Stimulated activated CD4-positive, alpha-beta T cell treated with anti-CD3 and anti-CD28 coated beads, TNF-alpha, amount 100 ng/mL, for 4 hours (primary cell): ENCODE data around the gene NUP210L.
"Not testable (repeated sequence)": the region's sequence is repeated elsewhere in the genome, so short reads cannot be mapped to it uniquely, and the experiment has no call there.

Experiments used
- DNase-seq, 3 experiments: peaks; one replicate each; pipeline ENCODE4 v3.0.0-alpha.2; 2020; ENCODE audit warnings: low read depth in 3 of 3

NUP210L gene

DNA sequence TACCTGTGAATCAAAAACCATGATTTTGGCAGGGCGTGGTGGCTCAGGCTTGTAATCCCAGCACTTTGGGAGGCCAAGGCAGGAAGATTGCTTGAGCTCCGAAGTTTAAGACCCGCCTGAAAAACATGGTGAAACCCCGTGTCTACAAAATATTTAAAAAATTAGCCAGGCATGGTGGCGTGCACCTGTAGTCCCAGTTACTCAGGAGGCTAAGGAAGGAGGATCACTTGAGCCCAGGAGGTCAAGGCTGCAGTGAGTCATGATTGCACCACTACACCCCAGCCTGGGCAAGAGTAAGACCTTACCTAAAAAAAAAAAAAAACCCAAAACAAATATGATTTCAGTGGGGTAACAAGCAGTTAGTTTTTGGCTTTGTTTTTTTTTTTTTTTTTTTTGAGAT lies 54.7 kb downstream of the NUP210L start:
- DNase-seq = not testable (repeated sequence)

- DNase-seq = no peak
These were observed 57.0 kb downstream of the NUP210L start for GRCh38 chr1:154097873-154098272.

DNA sequence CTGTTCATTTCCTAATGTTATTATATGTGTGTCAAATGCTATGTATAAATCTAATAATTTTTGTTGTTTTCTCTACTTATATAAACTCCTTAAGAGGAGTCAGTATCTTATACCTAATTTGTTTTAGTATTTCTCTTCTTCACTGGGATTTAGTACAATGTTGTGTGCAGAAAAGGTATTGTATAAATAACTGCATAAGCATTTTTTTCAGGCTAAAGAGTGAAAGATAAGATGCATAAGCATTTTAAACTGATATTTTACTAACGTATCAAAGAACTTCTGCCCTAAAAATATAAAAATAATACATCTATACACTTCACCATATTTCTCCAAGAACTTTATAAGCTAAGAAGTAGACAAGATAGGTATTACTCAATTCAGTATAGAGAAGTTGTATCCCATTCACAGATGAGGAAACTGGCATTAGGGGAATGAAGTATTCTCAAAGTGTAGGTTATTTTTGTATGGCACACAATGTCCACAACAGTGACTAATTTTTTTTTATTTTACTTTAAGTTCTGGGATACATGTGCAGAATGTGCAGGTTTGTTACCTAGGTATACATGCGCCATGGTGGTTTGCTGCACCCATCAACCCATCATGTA lies 59.3 kb downstream of the NUP210L start:
- DNase-seq = no peak

- no peak for DNase-seq
These were observed 60.5 kb downstream of the NUP210L start for GRCh38 chr1:154094411-154094810.

DNA sequence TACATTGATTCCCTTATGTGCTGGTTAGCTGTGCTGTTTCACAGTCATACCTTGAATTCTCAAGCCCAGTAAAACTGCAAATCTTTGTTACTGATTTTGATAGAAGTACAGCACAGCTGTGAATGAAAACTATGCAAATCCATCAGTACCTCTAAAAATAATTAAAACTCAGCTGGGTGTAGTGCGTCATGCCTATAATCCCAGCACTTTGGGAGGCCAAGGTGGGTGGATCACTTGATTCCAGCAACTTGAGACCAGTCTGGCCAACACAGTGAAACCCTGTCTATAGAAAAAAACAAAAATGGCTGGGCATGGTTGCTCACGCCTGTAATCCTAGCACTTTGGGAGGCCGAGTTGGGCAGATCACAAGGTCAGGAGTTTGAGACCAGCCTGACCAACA lies 61.2 kb downstream of the NUP210L start:
- no peak for DNase-seq

GRCh38 chr1:154091706-154092105 lies 63.2 kb downstream of the NUP210L start:
- DNase-seq = no peak

DNA sequence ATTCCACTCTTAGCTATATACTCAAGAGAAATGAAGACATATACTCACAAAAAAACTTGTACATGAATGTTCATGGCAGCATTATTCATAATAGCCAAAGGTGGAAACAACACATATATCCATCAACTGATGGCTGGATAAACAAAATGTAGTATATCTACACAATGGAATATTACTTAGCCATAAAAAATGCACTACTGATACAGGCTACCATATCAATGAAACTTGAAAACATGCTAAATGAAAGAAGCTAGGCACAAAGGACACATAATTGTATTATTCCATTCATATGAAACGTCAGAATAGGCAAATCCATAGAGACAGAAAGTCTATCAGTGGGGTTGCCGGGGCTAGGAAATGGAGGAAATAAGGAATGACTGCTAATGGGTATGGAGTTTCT lies 67.3 kb downstream of the NUP210L start:
- no peak for DNase-seq

- DNase-seq = not testable (repeated sequence)
These were observed 71.8 kb downstream of the NUP210L start for GRCh38 chr1:154083057-154083456.

GRCh38 chr1:154081386-154082126 lies 73.3 kb downstream of the NUP210L start:
- no peak for DNase-seq

DNA sequence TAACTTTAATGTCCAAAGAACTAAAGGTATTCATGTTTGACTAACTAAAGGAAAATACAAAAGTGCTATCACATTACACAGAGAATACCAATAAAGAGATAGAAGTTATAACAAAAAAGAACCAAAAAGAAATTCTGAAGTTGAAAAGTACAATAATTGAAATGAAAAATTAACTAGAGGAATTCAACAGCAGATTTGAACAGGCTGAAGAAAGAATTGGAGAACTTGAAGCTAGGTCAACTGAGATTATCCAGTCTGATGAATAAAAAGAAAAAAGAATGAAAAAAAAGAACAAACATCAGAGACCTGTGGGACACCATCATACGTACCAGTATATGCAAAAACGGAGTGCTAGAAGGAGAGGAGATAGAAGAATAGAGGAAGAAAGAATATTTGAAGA lies 78.5 kb downstream of the NUP210L start:
- DNase-seq = no peak

DNA sequence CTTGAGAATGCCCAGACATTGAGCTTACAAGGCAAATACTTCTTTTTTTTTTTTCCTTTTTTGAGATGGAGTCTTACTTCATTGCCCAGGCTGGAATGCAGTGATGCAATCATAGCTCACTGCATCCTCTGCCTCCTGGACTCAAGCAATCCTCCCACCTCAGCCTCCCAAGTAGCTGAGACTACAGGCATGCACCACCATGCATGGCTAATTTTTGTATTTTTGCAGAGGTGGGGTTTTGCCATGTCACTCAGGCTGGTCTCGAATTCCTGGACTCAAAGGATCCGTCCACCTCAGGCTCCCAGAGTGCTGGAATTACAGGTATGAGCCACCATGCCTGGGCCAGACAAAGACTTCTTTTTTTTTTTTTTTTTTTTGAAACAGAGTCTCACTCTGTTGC lies 79.1 kb downstream of the NUP210L start:
- DNase-seq = no peak

DNA sequence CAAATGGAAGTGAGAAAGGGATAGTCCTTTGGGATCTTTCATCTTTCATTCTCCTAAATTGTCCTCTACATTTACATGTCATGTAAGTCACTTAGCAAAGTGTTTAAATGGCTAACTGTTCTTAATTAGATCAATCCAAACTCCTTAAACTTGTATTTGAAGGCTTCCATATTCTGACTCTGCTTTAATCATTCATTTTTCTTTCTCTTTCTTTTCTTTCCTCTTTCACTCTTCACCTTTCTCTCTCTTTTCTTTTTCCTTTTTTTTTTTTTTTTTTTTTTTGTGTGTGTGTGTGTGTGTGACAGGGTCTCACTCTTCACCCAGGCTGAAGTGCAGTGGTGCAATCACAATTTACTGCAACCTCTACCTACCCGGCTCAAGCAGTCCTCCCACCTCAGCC lies 92.6 kb downstream of the NUP210L start:
- DNase-seq = no peak

DNA sequence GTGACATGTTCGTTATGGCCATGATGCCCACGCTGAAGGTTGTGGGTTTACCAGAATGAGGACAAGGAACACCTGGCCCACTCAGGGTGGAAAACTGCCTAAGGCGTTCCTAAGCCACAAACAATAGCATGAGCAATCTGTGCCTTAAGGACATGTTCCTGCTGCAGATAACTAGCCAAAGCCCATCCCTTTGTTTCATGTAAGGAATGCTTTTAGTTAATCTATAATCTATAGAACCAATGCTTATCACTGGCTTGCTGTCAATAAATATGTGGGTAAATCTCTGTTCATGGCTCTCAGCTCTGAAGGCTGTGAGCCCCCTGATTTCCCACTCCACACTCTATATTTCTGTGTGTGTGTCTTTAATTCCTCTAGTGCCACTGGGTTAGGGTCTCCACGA lies 107.4 kb downstream of the NUP210L start:
- not testable (repeated sequence) for DNase-seq

DNA sequence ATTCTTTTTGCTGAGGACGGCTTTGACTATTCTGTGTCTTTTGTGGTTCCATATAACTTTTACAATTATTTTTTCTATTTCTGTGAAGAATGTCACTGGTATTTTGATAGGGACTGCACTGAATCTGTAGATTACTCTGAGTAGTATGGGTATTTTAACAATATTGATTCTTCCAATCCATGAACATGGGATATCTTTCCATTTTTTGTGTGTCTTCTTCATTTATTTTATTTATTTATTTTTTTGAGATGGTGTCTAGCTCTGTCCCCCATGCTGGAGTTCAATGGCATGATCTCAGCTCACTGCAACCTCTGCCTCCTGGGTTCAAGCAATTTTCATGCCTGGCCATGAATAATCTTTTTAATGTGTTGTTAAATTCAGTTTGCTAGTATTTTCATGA lies 121.2 kb downstream of the NUP210L start:
- not testable (repeated sequence) for DNase-seq

DNA sequence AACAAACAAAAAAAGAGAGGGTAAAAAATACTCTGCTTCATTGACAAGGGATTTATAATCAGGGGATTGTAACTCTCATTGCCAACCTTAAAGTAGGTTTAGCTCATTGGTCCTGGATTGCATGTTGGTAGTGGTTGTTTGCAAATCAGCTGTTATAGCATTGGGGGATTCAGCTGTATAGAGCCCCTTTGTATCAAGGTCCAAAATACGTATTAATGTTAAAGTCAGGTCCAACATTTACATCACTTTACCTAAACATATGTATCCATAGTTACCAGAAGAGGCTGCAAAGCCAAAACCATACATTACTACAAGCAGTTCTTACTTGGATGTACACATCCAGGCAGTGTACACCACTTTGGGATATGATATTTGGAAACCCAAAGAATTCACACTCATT lies 134.9 kb downstream of the NUP210L start:
- DNase-seq = no peak

DNA sequence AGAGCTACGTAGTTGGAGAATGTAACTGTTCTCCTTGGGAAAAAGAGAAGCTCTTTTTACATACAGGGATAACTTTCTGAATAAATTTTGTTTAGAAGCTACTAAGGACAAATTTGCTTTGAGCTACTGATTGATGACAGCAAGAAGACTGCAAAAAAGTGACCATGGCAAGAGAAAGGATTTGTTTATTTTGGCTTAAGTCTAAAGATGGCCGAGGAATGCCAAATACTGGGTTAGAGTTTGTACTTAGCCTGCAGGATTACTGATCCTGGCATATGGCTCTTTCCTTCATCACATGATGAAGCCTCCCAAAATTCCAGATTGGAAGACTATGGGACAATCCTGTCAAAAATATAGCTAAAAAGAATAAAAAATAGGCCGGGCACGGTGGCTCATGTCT lies 135.6 kb downstream of the NUP210L start:
- no peak for DNase-seq

DNA sequence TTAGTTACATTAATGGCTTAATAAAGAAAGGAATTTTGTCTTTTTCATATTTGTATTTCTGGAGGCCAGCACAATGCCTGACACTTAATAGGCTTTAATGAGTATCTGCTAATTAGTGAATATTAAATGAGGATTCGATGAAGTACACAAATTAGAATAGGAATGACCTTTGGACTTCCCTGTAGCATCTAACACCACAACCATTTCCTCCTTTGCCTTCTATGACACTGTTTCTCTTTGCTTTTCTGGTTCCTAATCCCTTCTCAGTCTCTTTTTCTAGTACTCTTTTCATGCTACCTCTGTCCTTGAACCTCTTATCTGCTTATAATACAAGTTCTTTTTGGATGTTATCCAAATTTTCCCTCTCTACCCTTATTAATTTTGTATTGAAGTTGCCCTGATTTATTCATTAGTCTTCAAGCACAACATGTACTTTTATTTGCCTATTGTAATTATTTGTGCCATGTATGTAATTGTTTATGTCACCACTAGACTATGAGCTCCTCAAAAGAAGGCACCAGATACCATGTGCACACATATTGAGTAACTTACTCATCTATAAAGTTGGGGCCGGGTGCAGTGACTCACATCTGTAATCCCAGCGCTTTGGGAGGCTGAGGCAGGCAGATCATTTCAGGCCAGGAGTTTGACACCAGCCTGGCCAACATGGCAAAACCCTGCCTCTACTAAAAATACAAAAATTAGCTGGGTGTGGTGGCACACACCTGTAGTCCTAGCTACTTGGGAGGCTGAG lies 140.5 kb downstream of the NUP210L start:
- DNase-seq = no peak

GRCh38 chr1:154012543-154012942 lies 142.3 kb downstream of the NUP210L start:
- not testable (repeated sequence) for DNase-seq

DNA sequence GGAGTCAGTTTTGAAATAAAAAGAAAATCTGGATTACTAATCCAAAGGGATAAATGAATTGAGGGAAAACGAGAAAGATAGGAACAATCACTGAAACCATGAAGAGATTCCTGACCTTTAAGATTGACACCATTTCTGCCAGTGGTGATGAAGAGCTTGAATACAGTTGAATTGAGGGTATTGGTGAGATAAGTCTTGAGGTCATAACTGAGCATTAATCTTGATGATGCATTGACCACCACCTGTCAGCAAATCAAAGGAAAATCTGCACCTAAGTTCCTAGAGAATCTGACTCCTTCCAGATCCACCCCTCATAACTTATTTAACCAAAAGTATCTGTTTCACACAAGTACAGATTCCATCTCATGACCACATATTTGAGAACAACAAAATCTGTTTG lies 142.7 kb downstream of the NUP210L start:
- DNase-seq = no peak

- DNase-seq = no peak
These were observed 148.7 kb downstream of the NUP210L start for GRCh38 chr1:154006136-154006535.

DNA sequence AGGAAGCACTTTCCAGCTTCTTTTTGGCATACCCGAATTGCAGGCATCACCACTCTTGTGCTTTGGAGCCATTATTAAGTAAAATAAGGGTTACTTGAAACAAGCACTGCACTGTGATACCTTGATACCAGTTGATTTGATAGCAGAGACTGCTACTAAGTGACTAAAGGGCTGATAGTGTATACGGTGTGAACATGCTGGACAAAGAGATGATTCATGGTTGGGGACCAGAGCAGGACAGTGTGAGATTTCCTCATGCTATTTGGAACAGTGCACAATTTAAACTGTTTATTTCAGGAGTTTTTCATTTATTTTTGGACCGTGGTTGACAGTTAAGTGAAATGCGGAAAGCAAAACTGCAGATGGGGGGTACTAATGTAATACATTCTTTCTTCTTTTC lies 154.5 kb downstream of the NUP210L start:
- no peak for DNase-seq

- not testable (repeated sequence) for DNase-seq
These were observed 158.0 kb downstream of the NUP210L start for GRCh38 chr1:153996882-153997281.

DNA sequence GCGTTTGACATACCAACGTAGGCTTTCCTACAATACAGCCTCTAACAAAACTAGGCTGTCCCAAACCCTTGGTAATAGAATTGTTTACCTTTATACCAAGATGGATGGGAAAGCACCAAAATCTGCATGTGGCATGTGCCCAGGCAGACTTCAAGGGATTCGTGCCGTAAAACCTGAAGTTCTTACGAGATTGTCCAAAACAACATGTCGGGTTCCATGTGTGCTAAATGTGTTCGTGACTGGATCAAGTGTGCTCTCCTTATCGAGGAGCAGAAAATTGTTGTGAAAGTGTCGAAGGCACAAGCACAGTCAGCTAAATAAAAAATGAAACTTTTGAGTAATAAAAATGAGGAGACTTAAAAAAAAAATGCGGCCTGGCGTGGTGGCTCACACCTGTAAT lies 159.2 kb downstream of the NUP210L start:
- no peak for DNase-seq
